LNCAP (cell line): ENCODE results near the gene SH3BP2.

ENCODE experiments used
- CTCF ChIP-seq: fragments of 450-650 bp; IDR thresholded peaks from 2 replicates; pipeline ENCODE4 v1.5.1; 2017; ENCODE audit warnings: mild to moderate bottlenecking

Gene SH3BP2

GRCh38 chr4:2792711-2793585, at the start of gene SH3BP2:
TSS of gene SH3BP2 (plus strand) at chr4:2793085. CDS start at chr4:2820618, 27,533 bp downstream.
- TF ChIP-seq CTCF = no peak

- TF ChIP-seq CTCF = no peak
Observed at GRCh38 chr4:2743518-2744445, 49.1 kb upstream of the SH3BP2 start.

GRCh38 chr4:2744576-2745270, 48.2 kb upstream of the SH3BP2 start:
- no peak for TF ChIP-seq CTCF

- TF ChIP-seq CTCF = no peak
Observed at GRCh38 chr4:2745516-2745915, 47.4 kb upstream of the SH3BP2 start.

GRCh38 chr4:2745981-2746806, 46.7 kb upstream of the SH3BP2 start:
- no peak for TF ChIP-seq CTCF

GRCh38 chr4:2746891-2747695, 45.8 kb upstream of the SH3BP2 start:
- no peak for TF ChIP-seq CTCF
